Measurements from ENCODE around the gene ADAMTSL2.

DNA sequence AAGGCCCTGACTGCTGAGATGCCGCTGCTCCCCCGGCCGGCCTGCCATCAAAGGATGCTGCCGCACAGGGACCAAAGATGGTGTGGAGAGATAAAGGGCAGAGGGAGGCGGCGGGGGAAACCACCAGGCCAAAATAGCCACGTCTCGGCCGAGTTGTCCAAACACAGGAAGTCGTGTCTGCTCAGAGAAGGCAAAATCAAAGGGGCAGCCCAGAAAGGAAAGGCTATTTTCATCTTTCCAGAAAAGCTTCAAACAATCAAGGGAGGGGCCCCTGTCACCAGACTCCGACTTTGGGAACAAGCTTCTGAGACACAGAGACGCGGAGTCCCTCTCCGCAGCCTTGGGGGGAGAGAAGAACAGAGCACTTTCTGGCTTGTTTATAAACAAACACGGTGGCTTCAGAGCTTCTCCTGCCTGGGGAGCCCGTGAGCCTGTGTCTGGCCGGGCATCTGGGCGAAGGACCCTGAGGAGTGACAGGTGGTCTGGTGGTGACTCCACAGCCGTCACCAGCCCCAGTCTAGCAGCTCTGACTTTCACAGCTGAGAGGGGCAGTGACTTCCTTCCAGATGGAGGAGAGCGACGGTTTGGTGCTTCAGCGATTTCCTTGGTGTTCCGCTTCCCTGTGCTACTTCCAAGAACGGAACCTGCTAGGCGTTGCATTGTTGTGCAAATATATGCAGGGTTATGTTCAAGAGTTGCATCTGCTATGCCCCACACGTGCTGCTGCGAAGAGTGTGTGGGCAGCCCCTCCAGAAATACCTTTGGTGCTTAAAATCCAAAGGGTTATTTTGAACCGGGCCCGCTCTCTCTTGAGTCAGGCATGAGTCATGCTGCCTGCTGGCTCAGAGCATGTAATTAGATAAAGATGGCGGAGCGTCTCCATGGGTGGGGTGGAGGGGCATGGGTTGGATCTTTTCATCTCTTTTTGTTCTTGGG, 24.0 kb downstream of the ADAMTSL2 start:
- TF ChIP-seq YY1 (IDR thresholded peaks at IDR 0.05; ENCODE audit: insufficient read depth, insufficient replicate concordance, low read depth, low read length) (no peak), RFX5 (IDR thresholded peaks at IDR 0.05; ENCODE audit: low read depth, low read length) (no peak)
